ENCODE measurements around the gene GBP7. TPM values are rescaled to one million over a fixed set of nuclear protein-coding genes. Genes with fewer than 3 reads are reported as not detected.

Gene GBP7
- total and polyA plus RNA-seq, 5 donors: 0.05 to 0.11 TPM; not detected in 3

GRCh38 chr1:89085781-89086180 is 90.0 kb downstream of the GBP7 start:
- peak in 1 of 2 donors; percentile 73 for ATAC-seq
- Histone ChIP-seq H3K27me3 (ENCODE audit: control insufficient read depth, insufficient read depth) (no peaks in the 10 kb centered on the region), H3K27ac (ENCODE audit: low read length) (no peak overlapping the region), H3K4me3 (ENCODE audit: low read length) (no peak overlapping the region), H3K9me3 (ENCODE audit: control insufficient read depth, low read length) (no peaks in the 10 kb centered on the region), H3K4me1 (ENCODE audit: control insufficient read depth, insufficient read depth, low read length) (no peaks in the 10 kb centered on the region)
- peak in 1 of 3 donors; percentile 22 for DNase-seq
- intact Hi-C loops (cut with DNase I): loop anchor here in 2 of 4 donors (5.0 to 10.0 kb wide), 3 partner anchors 202 to 272 kb away; no protein-coding TSS in a partner anchor

Other genes starting within 250 kb of the GBP7 start
- gene KYAT3, start 183.4 kb downstream of the GBP7 start, total RNA-seq: 10 to 100 TPM in 3 of 4 donors, 1 to 10 TPM in 1; 9.4 to 14.3 (median 11.5) TPM
- gene KYAT3, start 183.4 kb downstream of the GBP7 start, polyA plus RNA-seq: 9.6 TPM
- gene RBMXL1, start 183.4 kb downstream of the GBP7 start, total RNA-seq: 10 to 100 TPM; 11.1 to 16.6 (median 13.2) TPM
- gene RBMXL1, start 183.4 kb downstream of the GBP7 start, polyA plus RNA-seq: 3.5 TPM
- gene GBP3, start 153.1 kb downstream of the GBP7 start, total RNA-seq: 10 to 100 TPM in 1 of 4 donors, 1 to 10 TPM in 3; 7.4 to 10.3 (median 8.3) TPM
- 3.5 TPM for gene GBP3, start 153.1 kb downstream of the GBP7 start, polyA plus RNA-seq
- gene GBP1, start 110.8 kb downstream of the GBP7 start, total RNA-seq: 10 to 100 TPM in 2 of 4 donors, 1 to 10 TPM in 2; 6.4 to 11.6 (median 8.7) TPM
- gene GBP1, start 110.8 kb downstream of the GBP7 start, polyA plus RNA-seq: 6.2 TPM
- gene GBP2, start 49.9 kb downstream of the GBP7 start, total RNA-seq: 10 to 100 TPM; 11.3 to 18.9 (median 14.0) TPM
- gene GBP2, start 49.9 kb downstream of the GBP7 start, polyA plus RNA-seq: 22.9 TPM
- gene GBP4, start 22.9 kb upstream of the GBP7 start, total RNA-seq: 10 to 100 TPM in 1 of 4 donors, 1 to 10 TPM in 3; 4.9 to 12.7 (median 9.1) TPM
- 12.9 TPM for gene GBP4, start 22.9 kb upstream of the GBP7 start, polyA plus RNA-seq
- 1 to 10 TPM in 2 of 4 donors, under 1 TPM in 2; 0.75 to 2.0 (median 1.2) TPM for gene GBP5, start 96.9 kb upstream of the GBP7 start, total RNA-seq
- 0.48 TPM for gene GBP5, start 96.9 kb upstream of the GBP7 start, polyA plus RNA-seq
- under 1 TPM in 3 of 4 donors, not detected in 1; 0.09 to 0.23 (median 0.14) TPM for gene GBP6, start 188.1 kb upstream of the GBP7 start, total RNA-seq
- gene GBP6, start 188.1 kb upstream of the GBP7 start, polyA plus RNA-seq: 0.05 TPM